ENCODE measurements around the gene MAP2K6. TPM values are rescaled to one million over a fixed set of nuclear protein-coding genes. Genes with fewer than 3 reads are reported as not detected.

Gene MAP2K6
- total RNA-seq, 8 experiments from 2014 or later = 6.1 to 22.5 (median 15.1) TPM

- ATAC-seq (replicated peaks in 6 of 8) = no peak
- in situ Hi-C loops (cut with MboI; ENCODE audit: low pct_unique_long_range_greater_than_20kb in 2 of 9, low sequenced_read_pairs in 9 of 9, unreplicated experiment in 9 of 9) = loop anchor here in 5 of 9 experiments (10.0 to 25.0 kb wide), 4 partner anchors 597 to 1072 kb away; partner anchors contain the start of gene KCNJ2 (in 2 of the 5)
Measured at GRCh38 chr17:69565447-69565846, 150.9 kb downstream of the MAP2K6 start.

GRCh38 chr17:69567130-69567529, 152.6 kb downstream of the MAP2K6 start:
- no peak overlapping the region for H3K27ac ChIP-seq
- H3K4me1 ChIP-seq (replicated peaks in 1 of 2) = no peaks in the 10 kb centered on the region
- H3K4me3 ChIP-seq = no peak overlapping the region
- in situ Hi-C loops (cut with MboI; ENCODE audit: low pct_unique_long_range_greater_than_20kb in 2 of 9, low sequenced_read_pairs in 9 of 9, unreplicated experiment in 9 of 9) = loop anchor here in 5 of 9 experiments (10.0 to 25.0 kb wide), 4 partner anchors 595 to 1070 kb away; partner anchors contain the start of gene KCNJ2 (in 2 of the 5)
- ATAC-seq (replicated peaks in 6 of 8) = no peak
- WGBS, 10 experiments = 22 to 100% (median 79%) methylated on average over 1 to 4 of the region's 4 CpGs; no CpG with 5 or more reads in 4 of the 10 experiments

More at GRCh38 chr17:69565447-69565846, 150.9 kb downstream of the MAP2K6 start:
- Histone ChIP-seq H3K27ac (no peak overlapping the region), H3K4me3 (no peak overlapping the region), H3K4me1 (replicated peaks in 1 of 2) (no peaks in the 10 kb centered on the region)
- WGBS, 10 experiments = 0 to 100% (median 100%) methylated on average over 1 to 7 of the region's 7 CpGs; no CpG with 5 or more reads in 1 of the 10 experiments

GRCh38 chr17:69572747-69573146, 158.2 kb downstream of the MAP2K6 start:
- in situ Hi-C loops (cut with MboI; ENCODE audit: low pct_unique_long_range_greater_than_20kb in 2 of 9, low sequenced_read_pairs in 9 of 9, unreplicated experiment in 9 of 9) = loop anchor here in 4 of 9 experiments (25.0 kb wide), 3 partner anchors 590 to 1065 kb away; partner anchors contain the start of gene KCNJ2 (in 2 of the 4)
- no peak for ATAC-seq (replicated peaks in 6 of 8)
- Histone ChIP-seq H3K4me3 (no peak overlapping the region), H3K4me1 (replicated peaks in 1 of 2) (peaks cover 0 to 6% of the 10 kb centered on the region in 2 donors), H3K27ac (no peak overlapping the region)
- WGBS, 10 experiments = 80 to 100% (median 87%) methylated on average over 1 of the region's 3 CpGs; no CpG with 5 or more reads in 2 of the 10 experiments

- in situ Hi-C loops (cut with MboI; ENCODE audit: low pct_unique_long_range_greater_than_20kb in 2 of 9, low sequenced_read_pairs in 9 of 9, unreplicated experiment in 9 of 9) = loop anchor here in 4 of 9 experiments (25.0 kb wide), 3 partner anchors 589 to 1064 kb away; partner anchors contain the start of gene KCNJ2 (in 2 of the 4)
- no peak for ATAC-seq (replicated peaks in 6 of 8)
- H3K4me3 ChIP-seq = no peak overlapping the region
- H3K27ac ChIP-seq = no peak overlapping the region
- peaks cover 0 to 6% of the 10 kb centered on the region in 2 donors for H3K4me1 ChIP-seq (replicated peaks in 1 of 2)
- WGBS, 10 experiments = 75 to 100% (median 100%) methylated on average over 1 to 2 of the region's 2 CpGs; no CpG with 5 or more reads in 4 of the 10 experiments
Measured at GRCh38 chr17:69573396-69573795, 158.9 kb downstream of the MAP2K6 start.

GRCh38 chr17:69574257-69575197, 160.0 kb downstream of the MAP2K6 start:
- in situ Hi-C loops (cut with MboI; ENCODE audit: low pct_unique_long_range_greater_than_20kb in 2 of 9, low sequenced_read_pairs in 9 of 9, unreplicated experiment in 9 of 9) = loop anchor here in 6 of 9 experiments (25.0 kb wide), 4 partner anchors 563 to 1063 kb away; partner anchors contain the start of gene KCNJ2 (in 3 of the 6)
- H3K4me1 ChIP-seq (replicated peaks in 1 of 2) = peaks cover 0 to 6% of the 10 kb centered on the region in 2 donors
- H3K4me3 ChIP-seq = no peak overlapping the region
- 49 to 80% (median 62%) methylated on average over 1 to 10 of the region's 10 CpGs for WGBS, 10 experiments
- no peak overlapping the region for H3K27ac ChIP-seq
- ATAC-seq (replicated peaks in 6 of 8) = peak in 2 of 8 experiments; percentile 30 to 43

GRCh38 chr17:69575346-69575761, 160.9 kb downstream of the MAP2K6 start:
- 0 to 100% (median 50%) methylated on average over 1 to 2 of the region's 2 CpGs; no CpG with 5 or more reads in 1 of the 10 experiments for WGBS, 10 experiments
- H3K4me1 ChIP-seq (replicated peaks in 1 of 2) = peaks cover 0 to 6% of the 10 kb centered on the region in 2 donors
- in situ Hi-C loops (cut with MboI; ENCODE audit: low pct_unique_long_range_greater_than_20kb in 2 of 9, low sequenced_read_pairs in 9 of 9, unreplicated experiment in 9 of 9) = loop anchor here in 3 of 9 experiments (25.0 kb wide), 2 partner anchors 562 to 587 kb away; partner anchors contain the start of gene KCNJ2 (in 1 of the 3)
- H3K27ac ChIP-seq = no peak overlapping the region
- no peak overlapping the region for H3K4me3 ChIP-seq
- ATAC-seq (replicated peaks in 6 of 8) = peak in 1 of 8 experiments; percentile 12

- Histone ChIP-seq H3K27ac (no peak overlapping the region), H3K4me1 (replicated peaks in 1 of 2) (peaks cover 0 to 6% of the 10 kb centered on the region in 2 donors), H3K4me3 (no peak overlapping the region)
- WGBS, 10 experiments = 50 to 100% (median 92%) methylated on average over 2 to 7 of the region's 7 CpGs; no CpG with 5 or more reads in 2 of the 10 experiments
- in situ Hi-C loops (cut with MboI; ENCODE audit: low pct_unique_long_range_greater_than_20kb in 2 of 9, low sequenced_read_pairs in 9 of 9, unreplicated experiment in 9 of 9) = loop anchor here in 3 of 9 experiments (25.0 kb wide), 2 partner anchors 560 to 585 kb away; partner anchors contain the start of gene KCNJ2 (in 1 of the 3)
- ATAC-seq (replicated peaks in 6 of 8) = no peak
Measured at GRCh38 chr17:69577098-69577497, 162.6 kb downstream of the MAP2K6 start.

- H3K4me1 ChIP-seq (replicated peaks in 1 of 2) = peaks cover 0 to 6% of the 10 kb centered on the region in 2 donors
- ATAC-seq (replicated peaks in 6 of 8) = no peak
- in situ Hi-C loops (cut with MboI; ENCODE audit: low pct_unique_long_range_greater_than_20kb in 2 of 9, low sequenced_read_pairs in 9 of 9, unreplicated experiment in 9 of 9) = loop anchor here in 3 of 9 experiments (25.0 kb wide), 2 partner anchors 559 to 584 kb away; partner anchors contain the start of gene KCNJ2 (in 1 of the 3)
- no peak overlapping the region for H3K4me3 ChIP-seq
- H3K27ac ChIP-seq = no peak overlapping the region
- 40 to 100% (median 100%) methylated on average over 1 to 4 of the region's 4 CpGs for WGBS, 10 experiments
Measured at GRCh38 chr17:69578385-69578936, 164.0 kb downstream of the MAP2K6 start.

- Histone ChIP-seq H3K4me3 (no peak overlapping the region), H3K4me1 (replicated peaks in 1 of 2) (no peaks in the 10 kb centered on the region), H3K27ac (no peak overlapping the region)
- no peak for ATAC-seq (replicated peaks in 6 of 8)
- WGBS, 10 experiments = 51 to 100% (median 86%) methylated on average over 2 to 5 of the region's 5 CpGs; no CpG with 5 or more reads in 1 of the 10 experiments
- in situ Hi-C loops (cut with MboI; ENCODE audit: low pct_unique_long_range_greater_than_20kb in 2 of 9, low sequenced_read_pairs in 9 of 9, unreplicated experiment in 9 of 9) = loop anchor here in 3 of 9 experiments (25.0 kb wide), 2 partner anchors 557 to 582 kb away; partner anchors contain the start of gene KCNJ2 (in 1 of the 3)
Measured at GRCh38 chr17:69579961-69580677, 165.6 kb downstream of the MAP2K6 start.

GRCh38 chr17:69581061-69581961, 166.8 kb downstream of the MAP2K6 start:
- WGBS, 10 experiments = 62 to 99% (median 90%) methylated on average over 5 to 16 of the region's 18 CpGs
- H3K4me3 ChIP-seq = no peak overlapping the region
- no peak for ATAC-seq (replicated peaks in 6 of 8)
- in situ Hi-C loops (cut with MboI; ENCODE audit: low pct_unique_long_range_greater_than_20kb in 2 of 9, low sequenced_read_pairs in 9 of 9, unreplicated experiment in 9 of 9) = loop anchor here in 3 of 9 experiments (25.0 kb wide), 2 partner anchors 556 to 581 kb away; partner anchors contain the start of gene KCNJ2 (in 1 of the 3)
- H3K4me1 ChIP-seq (replicated peaks in 1 of 2) = no peaks in the 10 kb centered on the region
- H3K27ac ChIP-seq = no peak overlapping the region

- ATAC-seq (replicated peaks in 6 of 8) = no peak
- WGBS, 10 experiments = 0 to 100% (median 81%) methylated on average over 1 to 2 of the region's 2 CpGs; no CpG with 5 or more reads in 2 of the 10 experiments
- Histone ChIP-seq H3K4me1 (replicated peaks in 1 of 2) (no peaks in the 10 kb centered on the region), H3K4me3 (no peak overlapping the region), H3K27ac (no peak overlapping the region)
- in situ Hi-C loops (cut with MboI; ENCODE audit: low pct_unique_long_range_greater_than_20kb in 2 of 9, low sequenced_read_pairs in 9 of 9, unreplicated experiment in 9 of 9) = loop anchor here in 3 of 9 experiments (25.0 kb wide), 2 partner anchors 549 to 574 kb away; partner anchors contain the start of gene KCNJ2 (in 1 of the 3)
Measured at GRCh38 chr17:69588316-69588715, 173.8 kb downstream of the MAP2K6 start.
